ENCODE results near the gene ACOT8. TPM values are rescaled to one million over a fixed set of nuclear protein-coding genes. Genes with fewer than 3 reads are reported as not detected.

ACOT8 gene
- total RNA-seq, 2 donors from 2014 or later, result 21.4 to 23.2 TPM

Other genes starting within 250 kb of the ACOT8 start
- gene WFDC10A, start 227.7 kb downstream of the ACOT8 start, total RNA-seq, result not detected
- not detected for gene WFDC9, start 226.1 kb downstream of the ACOT8 start, total RNA-seq
- gene WFDC11, start 187.2 kb downstream of the ACOT8 start, total RNA-seq, result not detected
- not detected for gene WFDC13, start 155.4 kb downstream of the ACOT8 start, total RNA-seq
- not detected for gene WFDC10B, start 152.4 kb downstream of the ACOT8 start, total RNA-seq
- not detected for gene SPINT4, start 135.0 kb downstream of the ACOT8 start, total RNA-seq
- gene WFDC3, start 65.5 kb downstream of the ACOT8 start, total RNA-seq, result not detected
- gene DNTTIP1, start 65.4 kb downstream of the ACOT8 start, total RNA-seq, result 10 to 100 TPM; 13.0 to 26.2 TPM
- gene UBE2C, start 44.7 kb downstream of the ACOT8 start, total RNA-seq, result 100 to 1,000 TPM; 209 to 224 TPM
- gene TNNC2, start 30.1 kb downstream of the ACOT8 start, total RNA-seq, result under 1 TPM in 1 of 2 donors, not detected in 1; 0.37 TPM
- gene SNX21, start 23.6 kb downstream of the ACOT8 start, total RNA-seq, result 1 to 10 TPM; 2.2 to 2.6 TPM
- 1 to 10 TPM; 7.1 to 7.6 TPM for gene ZSWIM3, start 222 bp upstream of the ACOT8 start, total RNA-seq
- gene ZSWIM1, start 23.8 kb upstream of the ACOT8 start, total RNA-seq, result 10 to 100 TPM in 1 of 2 donors, 1 to 10 TPM in 1; 7.8 to 16.0 TPM
- under 1 TPM; 0.69 to 0.74 TPM for gene SPATA25, start 30.2 kb upstream of the ACOT8 start, total RNA-seq
- gene NEURL2, start 33.8 kb upstream of the ACOT8 start, total RNA-seq, result 1 to 10 TPM; 1.7 to 2.1 TPM
- 100 to 1,000 TPM; 117 to 152 TPM for gene CTSA, start 33.9 kb upstream of the ACOT8 start, total RNA-seq
- gene PLTP, start 54.8 kb upstream of the ACOT8 start, total RNA-seq, result 10 to 100 TPM in 1 of 2 donors, 1 to 10 TPM in 1; 6.6 to 12.1 TPM
- 10 to 100 TPM; 33.1 to 34.3 TPM for gene PCIF1, start 77.3 kb upstream of the ACOT8 start, total RNA-seq
- 10 to 100 TPM; 46.0 to 53.9 TPM for gene ZNF335, start 114.8 kb upstream of the ACOT8 start, total RNA-seq
- not detected for gene MMP9, start 151.5 kb upstream of the ACOT8 start, total RNA-seq
- gene SLC12A5, start 171.8 kb upstream of the ACOT8 start, total RNA-seq, result under 1 TPM in 1 of 2 donors, not detected in 1; 0.61 TPM
- 10 to 100 TPM; 16.4 to 31.6 TPM for gene NCOA5, start 232.6 kb upstream of the ACOT8 start, total RNA-seq